ENCODE measurements around the gene GET3.
"Not testable (repeated sequence)": the region's sequence is repeated elsewhere in the genome, so short reads cannot be mapped to it uniquely, and the experiment has no call there.

Gene GET3

DNA sequence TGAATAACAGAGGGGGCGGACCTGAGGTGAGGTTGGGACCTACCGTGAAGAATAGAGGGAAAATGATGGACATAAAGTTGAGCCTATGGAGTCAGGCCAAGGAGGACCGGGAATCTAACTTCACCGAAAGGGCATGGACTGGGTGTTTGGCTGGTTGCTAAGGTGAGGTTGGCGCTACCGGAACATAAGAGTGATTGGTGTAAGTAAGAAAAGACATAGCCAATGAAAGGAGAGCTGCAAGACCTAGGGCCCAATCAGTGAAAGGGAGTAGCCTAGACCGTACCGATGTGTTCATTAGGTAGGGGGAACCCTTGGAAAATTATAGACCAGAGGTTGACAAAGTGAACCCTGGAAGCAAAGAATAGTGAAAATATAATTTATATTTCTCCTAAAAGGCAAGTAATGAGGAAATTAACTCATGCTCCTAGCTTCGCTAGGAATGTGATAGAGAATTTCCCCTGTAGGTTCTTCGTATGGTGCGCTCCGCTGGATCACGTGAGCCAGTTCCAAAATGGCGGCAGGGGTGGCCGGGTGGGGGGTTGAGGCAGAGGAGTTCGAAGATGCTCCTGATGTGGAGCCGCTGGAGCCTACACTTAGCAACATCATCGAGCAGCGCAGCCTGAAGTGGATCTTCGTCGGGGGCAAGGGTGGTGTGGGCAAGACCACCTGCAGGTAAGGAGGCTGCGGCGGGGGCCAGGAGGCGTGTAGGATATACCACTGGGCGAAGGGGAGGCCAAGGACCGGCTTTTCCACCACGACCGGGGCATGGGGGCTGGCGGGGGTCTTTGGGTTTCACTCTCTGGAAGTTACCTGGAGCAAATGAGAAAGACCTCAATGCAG is at the start of gene GET3:
TSS of gene GET3 (plus strand) at position 503 of the 840 bp plus-strand sequence. CDS start at position 512, 9 bp downstream.
- DNase-seq: peak; percentile 95

DNA sequence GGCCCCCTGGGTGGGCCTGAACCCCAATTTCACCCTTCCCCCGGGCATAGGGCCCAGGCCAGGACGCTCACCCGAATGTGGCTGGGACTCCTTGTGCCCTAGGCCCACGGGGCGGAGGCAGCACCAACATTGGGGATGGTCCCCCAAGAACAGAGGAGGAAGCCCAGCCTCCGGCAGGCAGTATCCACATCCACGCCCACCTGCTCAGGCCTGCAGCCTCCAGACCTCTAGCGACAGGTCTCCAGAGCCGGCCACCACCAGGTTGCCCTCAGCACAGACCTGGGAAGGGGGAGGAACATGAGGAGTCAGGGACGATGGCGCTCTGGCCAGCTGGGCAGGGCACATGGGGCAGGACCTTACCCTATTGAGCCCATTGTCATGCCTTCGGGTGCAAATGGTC is 48.3 kb upstream of the GET3 start:
- DNase-seq: no peak

DNA sequence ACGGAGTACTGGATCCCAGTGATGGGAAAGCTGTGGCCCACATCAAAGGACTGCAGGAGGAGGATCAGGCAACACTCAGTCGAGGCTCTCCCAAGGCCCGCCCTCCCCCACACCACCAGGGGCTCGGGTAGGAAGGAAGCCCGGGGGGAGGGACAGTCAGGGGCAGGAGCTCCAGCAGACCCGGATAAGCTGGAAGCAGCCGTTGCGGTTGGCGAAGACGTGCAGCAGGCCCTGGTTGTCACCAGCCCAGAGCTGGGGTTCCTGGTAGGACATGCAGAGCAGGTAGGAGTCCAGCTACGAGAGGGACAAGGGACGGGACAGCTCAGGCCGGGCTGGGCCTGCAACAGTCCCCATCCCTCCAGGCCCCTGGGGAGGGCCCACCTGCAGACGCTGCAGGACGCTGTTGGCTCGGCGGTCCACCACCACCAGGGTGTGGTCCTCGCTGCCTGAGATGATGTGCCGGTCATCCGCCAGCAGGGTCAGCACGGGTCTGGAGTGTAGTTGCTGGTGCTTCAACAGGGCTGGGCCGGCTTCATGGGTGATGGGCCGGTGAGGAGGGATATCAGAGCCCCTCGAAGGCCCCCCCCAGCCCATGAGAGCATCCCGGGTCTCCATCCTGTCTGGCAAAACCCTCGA is 47.6 kb upstream of the GET3 start:
- no peak for DNase-seq

DNA sequence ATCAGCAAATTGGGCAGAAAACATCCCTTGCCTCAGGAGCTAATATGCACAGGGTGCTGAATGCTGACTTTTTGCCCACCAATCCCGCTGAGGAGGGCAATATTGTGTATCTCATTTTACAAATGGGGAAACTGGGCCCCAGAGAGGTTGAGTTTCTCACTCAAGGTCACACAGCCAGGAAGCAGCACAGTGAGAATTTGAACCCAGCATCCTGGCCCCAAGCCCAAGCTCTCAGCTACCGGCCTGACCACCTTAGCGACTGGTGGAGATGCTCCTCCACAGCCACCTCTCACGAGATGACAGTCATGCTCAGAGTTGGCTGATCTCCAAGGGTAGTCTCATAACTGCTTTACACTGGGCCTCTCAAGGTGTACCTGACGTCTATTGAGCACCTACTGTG is 44.3 kb upstream of the GET3 start:
- DNase-seq: no peak

DNA sequence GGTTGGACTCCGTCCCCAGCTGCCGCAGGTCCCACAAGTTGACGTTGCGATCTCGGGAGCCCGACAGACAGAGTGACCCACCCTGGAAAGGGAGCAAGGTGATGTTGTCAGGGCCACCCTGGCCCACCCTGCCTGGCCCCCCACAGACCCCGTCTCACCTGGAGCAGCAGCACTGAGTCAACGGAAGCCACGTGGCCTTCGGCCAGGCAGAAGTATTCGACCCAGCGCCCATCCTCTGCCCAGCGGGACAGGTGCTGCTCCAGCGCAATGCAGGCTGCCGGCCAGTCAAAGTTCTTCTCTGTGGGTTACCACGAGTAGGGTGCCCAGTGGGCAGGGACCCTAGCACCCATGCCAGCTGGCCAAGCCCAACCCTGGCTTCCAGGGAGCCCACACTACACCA is 42.7 kb upstream of the GET3 start:
- no peak for DNase-seq

DNA sequence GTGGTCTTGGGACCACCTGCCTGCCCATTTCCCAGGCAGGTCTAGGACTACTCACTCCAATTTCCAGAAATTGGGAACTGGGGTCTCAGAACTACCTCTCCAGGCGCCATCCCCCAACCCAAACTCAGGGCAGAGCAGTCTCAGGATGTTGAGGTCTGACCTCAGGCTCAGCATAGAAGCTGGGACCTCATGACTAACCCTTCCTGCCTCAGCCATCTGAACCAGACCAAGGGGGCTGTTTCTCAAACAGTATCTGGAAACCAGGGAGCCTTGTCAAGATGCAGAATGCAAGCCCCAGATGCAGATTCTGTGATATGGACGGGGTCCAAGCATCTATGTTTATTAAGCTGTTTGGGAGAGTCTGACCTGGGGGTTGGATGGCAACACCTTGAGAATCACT is 42.2 kb upstream of the GET3 start:
- DNase-seq: peak; percentile 36

DNA sequence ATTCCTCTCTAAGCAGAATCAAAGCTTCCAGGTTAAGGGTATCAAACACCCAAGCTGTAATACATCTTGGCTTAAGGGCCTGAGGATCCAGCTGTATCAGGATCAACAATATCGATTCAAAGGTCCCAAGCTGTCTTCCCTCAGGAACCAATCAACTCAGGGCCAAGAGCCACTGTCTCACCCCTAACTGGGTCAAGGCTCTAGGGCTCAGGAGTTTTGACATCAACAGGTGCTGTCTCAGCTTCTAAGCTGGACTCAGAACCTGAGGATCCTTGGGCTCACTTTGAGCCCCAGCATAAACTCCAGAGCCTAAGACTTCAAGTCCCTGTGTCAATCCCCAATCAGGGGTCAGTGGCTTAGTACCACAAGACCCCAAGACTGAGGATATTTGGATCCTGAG is 41.8 kb upstream of the GET3 start:
- no peak for DNase-seq

DNA sequence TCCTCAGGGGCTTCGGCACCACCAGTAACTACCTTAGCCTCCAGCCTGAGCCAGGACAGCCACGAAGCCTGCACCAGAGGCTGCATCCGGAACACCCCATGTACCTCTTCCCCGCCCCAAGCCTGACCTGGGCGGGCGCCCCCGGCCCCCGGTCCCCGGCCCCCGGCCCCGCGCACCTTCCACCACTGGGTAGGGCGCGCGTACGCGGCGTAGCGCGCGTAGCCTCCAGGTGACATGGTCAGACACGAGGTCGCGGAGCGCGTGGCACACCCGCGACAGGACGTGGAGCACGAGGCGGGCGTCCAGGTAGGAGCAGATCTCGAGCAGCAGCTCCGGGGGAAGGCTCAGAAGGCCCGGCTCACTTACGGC is 41.3 kb upstream of the GET3 start:
- peak; percentile 39 for DNase-seq

DNA sequence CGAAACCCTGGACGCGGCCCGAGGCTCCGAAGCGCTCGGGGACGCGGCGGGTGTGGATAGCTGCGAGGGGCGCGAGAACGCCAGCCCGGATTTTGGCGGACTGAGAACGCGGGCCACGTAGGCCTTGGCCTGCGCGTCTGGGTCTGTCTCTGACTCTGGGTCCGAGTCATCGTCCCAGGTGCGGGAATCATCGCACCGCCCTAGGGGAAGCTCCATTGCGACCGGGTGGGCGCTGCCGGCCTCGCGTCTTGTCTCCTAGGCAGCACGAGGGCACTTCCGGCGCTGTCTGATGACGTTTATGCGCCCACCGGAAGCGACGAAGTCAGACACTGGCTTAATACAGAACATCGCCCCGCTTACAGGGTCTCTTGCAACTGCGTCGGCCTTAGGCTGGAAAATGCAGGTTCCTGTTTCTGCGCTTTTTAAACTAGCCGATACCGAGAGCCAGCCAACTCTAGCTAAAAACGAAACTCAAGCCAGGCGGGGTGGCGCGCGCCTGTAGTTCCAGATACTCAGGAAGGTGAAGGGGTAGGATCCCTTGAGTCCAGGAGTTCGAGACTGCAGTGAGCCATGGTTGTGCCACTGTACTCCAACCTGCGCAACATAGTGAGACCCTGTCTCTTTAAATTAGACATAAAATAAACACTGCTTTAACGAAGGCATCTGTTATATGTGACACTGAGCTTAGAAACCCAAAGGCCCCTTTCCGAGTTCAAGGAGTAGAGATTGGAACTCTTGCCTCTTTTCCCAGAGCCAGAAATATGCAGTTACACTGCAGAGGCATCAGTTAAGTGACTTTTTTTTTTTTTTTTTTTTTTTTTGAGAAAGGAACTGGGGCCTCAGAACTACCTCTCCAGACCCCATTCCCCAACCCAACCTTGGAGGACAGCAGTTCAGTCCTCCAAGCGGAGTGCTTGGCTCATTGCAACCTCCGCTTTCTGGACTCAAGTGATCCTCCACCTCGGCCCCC is 40.6 kb upstream of the GET3 start, which contains the start of gene FBXW9:
TSS of gene FBXW9 (minus strand) at position 266 of the 970 bp plus-strand sequence. CDS start at position 216, 50 bp downstream.
- peak; percentile 96 for DNase-seq

DNA sequence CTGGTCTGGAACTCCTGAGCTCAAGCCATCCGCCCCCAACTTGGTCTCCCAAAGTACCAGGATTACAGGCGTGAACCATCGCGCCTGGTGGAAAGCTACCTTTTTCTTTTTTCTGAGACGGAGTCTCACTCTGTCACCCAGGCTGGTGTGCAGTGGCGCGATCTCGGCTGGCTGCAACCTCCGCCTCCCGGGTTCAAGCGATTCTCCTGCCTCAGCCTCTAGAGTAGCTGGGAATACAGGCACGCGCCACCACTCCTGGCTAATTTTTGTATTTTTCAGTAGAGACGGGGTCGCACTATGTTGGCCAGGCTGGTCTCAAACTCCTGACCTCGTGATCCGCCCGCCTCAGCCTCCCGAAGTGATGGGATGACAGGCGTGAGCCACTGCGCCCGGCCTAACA is 39.9 kb upstream of the GET3 start:
- not testable (repeated sequence) for DNase-seq

DNA sequence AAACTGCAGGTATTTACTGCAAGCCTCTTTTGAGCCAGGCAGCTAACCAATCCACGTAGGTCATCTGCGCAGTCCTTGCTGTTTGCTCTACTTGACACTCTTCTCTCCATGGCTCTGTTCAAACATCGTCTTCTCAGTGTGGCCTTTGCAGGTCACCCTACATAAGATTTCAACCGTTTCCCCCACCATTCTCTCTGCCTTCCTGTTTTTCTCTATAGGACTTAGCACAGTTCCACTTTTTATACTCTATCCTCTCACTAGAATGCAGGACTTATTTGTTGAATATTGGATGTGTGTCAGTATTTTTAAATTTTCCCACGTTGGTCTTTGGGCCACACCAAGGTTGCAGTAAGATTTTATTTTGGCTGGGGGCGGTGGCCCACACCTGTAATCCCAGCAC is 39.2 kb upstream of the GET3 start:
- no peak for DNase-seq

DNA sequence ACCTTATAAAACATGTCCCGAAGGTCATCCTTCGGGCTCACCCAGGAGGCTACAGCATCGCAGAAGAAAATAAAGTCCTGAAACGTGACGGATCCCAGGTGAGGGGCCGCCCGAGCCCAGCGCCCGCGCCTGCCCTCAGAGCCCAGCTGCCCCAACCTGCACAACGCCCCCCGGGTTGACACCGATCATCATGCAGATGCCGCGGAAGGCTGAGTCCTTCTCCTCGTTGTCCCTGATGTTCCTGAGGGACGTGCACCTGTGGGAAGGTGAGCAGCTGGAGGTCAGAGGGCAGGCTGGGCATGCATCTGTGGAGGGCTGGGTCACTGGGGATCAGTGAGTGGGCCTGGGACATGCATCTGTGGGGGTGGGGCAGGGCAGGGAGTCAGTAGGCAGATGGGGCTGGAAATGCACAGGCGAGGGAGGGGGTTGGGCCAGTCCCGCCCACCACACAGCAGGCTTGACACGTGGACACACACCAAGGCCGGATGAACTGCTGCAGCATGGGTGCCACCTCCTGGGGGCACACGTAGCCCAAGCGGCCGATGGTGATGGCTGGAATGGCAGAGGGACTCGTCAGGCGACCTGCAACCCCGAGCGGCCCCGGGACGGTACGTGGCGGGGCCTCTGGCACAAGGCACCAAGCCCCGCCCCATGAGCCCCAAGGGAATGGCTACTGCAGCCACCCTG is 35.6 kb upstream of the GET3 start:
- no peak for DNase-seq

DNA sequence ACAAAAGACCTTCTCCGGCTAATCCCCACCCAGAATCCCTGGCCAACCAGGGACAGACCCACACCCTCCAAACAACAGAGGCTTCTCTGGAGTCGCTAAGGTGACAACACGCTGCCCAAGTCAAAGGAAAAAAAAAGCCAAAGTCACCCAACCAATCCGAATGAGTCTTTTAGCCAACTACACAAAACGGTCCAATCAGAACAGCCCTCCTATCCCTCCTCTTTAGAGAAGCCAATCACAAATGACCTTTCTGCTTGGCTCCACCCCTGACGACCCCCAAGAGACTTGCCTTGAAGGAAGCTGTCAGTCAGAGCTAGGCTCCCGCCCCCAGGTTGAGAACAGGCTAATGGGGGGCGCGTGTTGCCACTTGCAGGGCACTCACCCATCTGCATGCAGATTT is 34.3 kb upstream of the GET3 start:
- peak; percentile 44 for DNase-seq

DNA sequence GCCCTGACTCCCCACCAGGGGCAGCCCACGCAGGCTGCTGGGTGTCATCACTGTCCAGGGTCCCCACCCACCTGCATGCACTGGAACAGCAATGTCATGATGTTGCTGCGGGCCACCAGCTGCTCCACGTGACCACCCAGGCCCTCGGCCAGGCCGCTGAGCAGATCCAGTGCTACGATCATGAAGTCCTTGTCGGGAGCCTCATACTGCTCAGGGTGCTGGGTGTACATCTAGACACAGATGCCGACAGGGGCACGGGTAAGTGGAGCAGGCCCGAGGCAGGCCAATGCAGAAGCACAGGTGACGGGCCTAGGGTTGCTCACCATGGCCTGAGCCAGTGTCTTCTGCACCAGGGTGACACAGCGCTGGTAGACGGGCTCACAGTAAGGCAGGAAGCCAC is 32.1 kb upstream of the GET3 start:
- no peak for DNase-seq

DNA sequence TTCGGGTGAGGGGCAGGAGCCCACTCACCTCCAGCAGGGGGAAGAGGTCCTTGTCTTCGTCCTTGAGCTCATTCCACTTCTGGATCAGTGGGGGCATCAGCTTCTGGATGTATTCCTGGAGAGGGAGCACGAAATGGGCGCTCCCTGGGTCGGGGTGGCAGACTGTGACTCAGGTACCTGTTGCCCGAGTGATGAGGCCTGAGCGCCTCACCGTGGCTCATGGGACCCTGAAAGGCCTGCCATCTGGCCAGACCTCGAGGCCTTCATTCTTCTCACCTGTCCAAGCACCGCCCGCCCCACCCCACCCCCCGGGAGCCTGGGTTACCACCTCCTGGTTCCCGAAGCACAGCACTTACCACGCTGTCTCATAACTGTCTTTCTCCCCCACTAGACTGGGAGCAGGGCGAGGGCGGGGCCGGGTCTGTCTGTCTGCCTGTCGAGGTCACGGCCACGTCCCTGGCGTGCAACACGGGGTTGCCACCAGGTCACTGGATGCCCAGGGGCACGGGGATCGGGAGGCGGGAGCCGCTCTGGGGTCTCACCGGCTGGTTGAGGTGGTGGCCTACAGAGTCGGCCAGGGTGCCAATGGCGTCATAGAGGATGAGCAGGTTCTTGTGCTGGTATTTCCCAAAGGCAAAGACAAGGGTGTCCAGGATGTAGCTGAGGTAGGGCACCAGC is 31.5 kb upstream of the GET3 start:
- DNase-seq: no peak

DNA sequence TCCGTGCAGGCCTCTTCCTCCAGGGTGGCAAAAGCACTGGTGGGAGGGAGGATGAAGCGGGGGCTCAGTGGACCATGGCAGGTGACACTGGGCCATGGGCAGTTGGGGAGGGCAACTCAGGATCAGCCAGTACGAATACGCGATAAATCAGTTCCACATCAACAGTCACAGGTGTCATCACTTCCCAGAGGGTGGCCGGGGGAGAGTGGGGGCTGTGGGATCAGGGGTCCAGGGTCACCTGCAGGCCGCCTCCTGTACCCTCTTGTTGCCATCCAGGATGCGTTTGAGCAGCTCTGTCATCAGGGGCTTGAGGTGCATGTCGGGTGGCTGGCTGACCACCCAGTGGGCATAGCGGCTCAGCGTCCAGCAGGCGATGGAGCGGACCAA is 31.0 kb upstream of the GET3 start:
- DNase-seq: no peak

DNA sequence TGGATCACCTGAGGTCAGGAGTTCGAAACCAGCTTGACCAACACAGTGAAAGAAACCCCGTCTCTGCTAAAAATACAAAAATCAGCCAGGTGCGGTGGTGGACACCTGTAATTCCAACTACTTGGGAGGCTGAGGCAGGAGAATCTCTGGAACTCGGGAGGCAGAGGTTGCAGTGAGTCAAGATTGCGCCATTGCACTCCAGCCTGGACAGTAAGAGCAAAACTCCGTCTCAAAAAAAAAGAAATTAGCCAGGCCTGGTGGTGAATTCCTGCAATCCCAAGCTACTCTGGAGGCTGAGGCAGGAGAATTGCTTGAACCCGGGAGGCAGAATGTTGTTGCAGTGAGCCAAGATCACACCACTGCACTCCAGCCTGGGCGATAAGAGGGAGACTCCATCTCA is 28.7 kb upstream of the GET3 start:
- DNase-seq: no peak

DNA sequence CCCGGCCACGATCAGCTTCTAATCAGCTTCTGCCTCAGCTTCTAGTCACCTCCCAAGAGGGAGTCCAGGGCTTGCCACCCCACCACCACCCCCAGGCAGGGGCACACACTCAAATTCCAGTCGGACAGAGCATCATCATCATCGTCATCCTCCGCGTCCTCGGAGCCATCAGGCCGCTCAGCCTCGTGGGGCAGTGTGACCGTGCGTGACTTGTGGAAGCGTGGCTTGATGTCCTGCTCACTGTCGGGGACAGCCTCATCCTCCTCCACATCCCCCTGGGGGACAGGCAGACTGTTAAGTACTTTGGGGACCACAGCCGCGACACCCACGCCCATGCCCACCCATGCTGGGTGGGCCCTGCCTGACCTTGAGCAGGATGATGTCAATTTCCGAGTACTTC is 26.1 kb upstream of the GET3 start:
- DNase-seq: no peak

DNA sequence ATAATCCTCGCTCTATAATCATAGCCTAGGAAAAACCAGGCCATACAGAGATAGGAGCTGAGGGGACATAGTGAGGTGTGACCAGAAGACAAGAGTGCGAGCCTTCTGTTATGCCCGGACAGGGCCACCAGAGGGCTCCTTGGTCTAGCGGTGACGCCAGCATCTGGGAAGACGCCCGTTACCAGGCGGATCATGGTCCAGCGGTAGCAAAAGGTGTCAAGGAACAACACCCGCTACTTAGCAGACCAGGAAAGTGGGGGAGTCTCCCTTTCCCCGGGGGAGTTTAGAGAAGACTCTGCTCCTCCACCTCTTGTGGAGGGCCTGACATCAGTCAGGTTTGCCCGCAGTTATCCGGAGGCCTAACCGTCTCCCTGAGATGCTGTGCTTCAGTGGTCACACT is 25.2 kb upstream of the GET3 start:
- peak; percentile 13 for DNase-seq

DNA sequence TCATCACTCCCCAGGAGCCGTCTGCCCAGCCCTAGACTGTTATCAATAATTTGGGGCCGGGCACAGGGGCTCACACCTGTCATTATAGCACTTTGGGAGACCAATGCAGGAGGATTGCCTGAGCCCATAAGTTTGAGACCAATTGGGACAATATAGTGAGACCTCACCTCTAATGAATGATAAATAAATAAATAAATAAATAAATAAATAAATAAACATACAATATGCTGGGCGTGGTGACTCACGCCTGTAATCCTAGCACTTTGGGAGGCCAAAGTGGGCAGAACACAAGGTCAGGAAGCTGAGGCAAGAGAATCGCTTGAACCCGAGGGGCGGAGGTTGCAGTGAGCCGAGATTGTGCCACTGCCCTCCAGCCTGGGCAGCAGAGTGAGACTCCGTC is 24.0 kb upstream of the GET3 start:
- DNase-seq: not testable (repeated sequence)

DNA sequence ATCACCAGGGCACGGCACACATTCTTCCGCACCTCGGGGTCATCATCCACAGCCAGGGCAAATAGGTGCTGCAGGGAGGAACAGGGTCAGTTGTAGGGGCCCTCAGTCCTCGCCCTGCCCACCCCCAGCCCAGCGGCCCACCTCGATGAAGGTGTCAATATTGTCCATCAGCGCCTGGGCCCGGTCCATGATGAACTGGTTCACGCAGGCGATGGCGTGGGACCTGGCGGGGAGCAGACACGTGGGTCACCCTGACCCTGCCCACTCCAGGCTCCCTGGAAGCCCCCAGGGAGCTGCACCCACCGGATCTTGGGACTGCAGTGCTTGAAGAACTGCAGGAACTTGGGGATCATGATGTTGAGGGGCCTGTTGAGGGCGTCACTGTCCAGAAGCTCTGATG is 22.2 kb upstream of the GET3 start:
- DNase-seq: no peak

DNA sequence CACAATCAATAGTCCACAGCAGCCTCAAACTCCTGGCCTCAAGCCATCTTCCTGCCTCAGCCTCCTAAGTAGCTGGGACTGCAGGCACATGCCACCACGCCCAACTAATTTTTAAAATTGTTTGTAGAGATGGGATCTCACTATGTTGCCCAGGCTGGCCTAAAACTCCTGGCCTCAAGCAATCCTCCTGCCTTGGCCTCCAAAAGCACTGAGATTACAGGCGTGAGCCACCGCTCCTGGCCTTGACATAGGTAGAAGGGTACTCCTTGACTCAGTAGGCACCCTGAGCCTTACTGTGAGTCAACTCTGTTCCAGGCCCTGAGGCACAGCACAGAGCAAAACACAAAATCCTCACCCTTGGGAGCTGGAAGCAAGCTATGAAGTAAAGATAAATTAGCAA is 21.4 kb upstream of the GET3 start:
- DNase-seq: no peak

Data from activated CD4-positive, alpha-beta T cell treated with anti-CD3 and anti-CD28 coated beads, Interleukin-10, Interleukin-2, amounts not matched to agents 100 ng/mL and 50 ng/mL, durations not matched to agents 16 hours and 8 hours (primary cell).